Thyroid gland (tissue), 4 donors: ENCODE measurements around the gene C9orf152. TPM values are rescaled to one million over a fixed set of nuclear protein-coding genes. Genes with fewer than 3 reads are reported as not detected.
A peak's percentile ranks its signal among the peaks of the same experiment; 100 is the strongest.

Source experiments
- DNase-seq, 2 donors: peaks; one replicate each; pipeline ENCODE4 v3.0.0-alpha.2; 2019
- H3K27ac ChIP-seq, 3 donors: fragments of 200-600 bp; sonication (generic); 1 replicate in 2 of 3; 2 replicates in 1 of 3; pipeline ENCODE4 v1.5.1; 2016 to 2019; ENCODE audit warnings: mild to moderate bottlenecking in 1 of 3, moderate library complexity in 1 of 3
- H3K27me3 ChIP-seq: fragments of 200-600 bp; sonication (generic); one replicate; pipeline ENCODE4 v1.5.1; 2019
- H3K36me3 ChIP-seq, 2 donors: fragments of 200-600 bp; sonication (generic); one replicate each; pipeline ENCODE4 v1.5.1; 2016 to 2019
- H3K4me1 ChIP-seq, 2 donors: fragments of 200-600 bp; sonication (generic); one replicate each; pipeline ENCODE4 v1.5.1; 2017 to 2019
- H3K4me3 ChIP-seq, 3 donors: fragments of 200-600 bp; sonication (generic); replicated peaks in 1 of 3; 1 replicate in 2 of 3; 2 replicates in 1 of 3; pipeline ENCODE4 v1.5.1; 2016; ENCODE audit warnings: mild to moderate bottlenecking in 1 of 3
- H3K9me3 ChIP-seq: fragments of 200-600 bp; sonication (generic); one replicate; pipeline ENCODE4 v1.5.1; 2017
- POLR2A ChIP-seq, 2 donors: fragments of 450-650 bp; IDR thresholded peaks; one replicate each; pipeline ENCODE4 v1.6.1; 2017; ENCODE audit warnings: antibody characterized with exemption in 2 of 2, mild to moderate bottlenecking in 2 of 2, moderate library complexity in 1 of 2
- WGBS, 2 donors: methylation state at CpG; one replicate each; pipeline ENCODE4 v1.1.5; 2017; 5-methylcytosine and 5-hydroxymethylcytosine counted together
- intact Hi-C: fragments of 100-400 bp; cut with DNase I; formaldehyde crosslinking; loops from one replicate; pipeline ENCODE4 v1.15.1; 2023
- total RNA-seq, 4 donors: library from RNA; depleted of rRNA; stranded (reverse); fragments of >200 nt; gene quantifications; one replicate each; pipeline ENCODE4 v1.2.3, GENCODE V29; 2016
- TF ChIP-seq, protein P1 (sequence below), 6 experiments: fragments of 200-600 bp in 3 of 6; fragments of 450-650 bp in 3 of 6; sonication (generic) in 3 of 6; IDR thresholded peaks; one replicate each; pipeline ENCODE4 v1.5.1; 2016 to 2019; ENCODE audit warnings: antibody characterized with exemption in 6 of 6, mild to moderate bottlenecking in 2 of 6, inconsistent platforms in 1 of 6, moderate library complexity in 1 of 6

Gene C9orf152
- total RNA-seq, 4 donors from 2014 or later, result 0.20 to 0.33 TPM; not detected in 2

DNA sequence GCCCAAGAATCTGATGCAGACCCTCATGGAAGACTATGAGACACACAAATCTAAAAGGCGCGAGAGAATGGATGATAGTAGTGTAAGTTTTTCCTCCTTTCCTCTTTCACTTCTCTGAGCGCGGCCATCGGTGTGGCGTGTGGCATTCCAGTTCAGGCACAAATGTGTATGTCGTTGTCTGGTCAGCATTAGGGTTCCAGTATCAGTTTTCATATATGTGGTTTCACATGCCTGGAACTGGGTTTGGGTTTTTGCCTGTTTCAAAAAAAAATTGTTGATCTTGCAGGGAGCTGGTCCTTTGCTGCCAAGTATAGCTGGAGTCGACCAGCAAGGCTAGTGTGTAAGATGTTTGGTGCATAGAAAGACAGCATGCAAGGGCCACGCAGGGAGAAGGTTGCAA lies 51.5 kb downstream of the C9orf152 start:
- H3K9me3 ChIP-seq, result no peaks in the 10 kb centered on the region
- peak overlapping the region in 1 of 3 donors; percentile 54 for H3K27ac ChIP-seq
- H3K27me3 ChIP-seq, result no peaks in the 10 kb centered on the region
- no peak for TF ChIP-seq POLR2A (IDR thresholded peaks at IDR 0.05)
- TF ChIP-seq, protein P1, sequence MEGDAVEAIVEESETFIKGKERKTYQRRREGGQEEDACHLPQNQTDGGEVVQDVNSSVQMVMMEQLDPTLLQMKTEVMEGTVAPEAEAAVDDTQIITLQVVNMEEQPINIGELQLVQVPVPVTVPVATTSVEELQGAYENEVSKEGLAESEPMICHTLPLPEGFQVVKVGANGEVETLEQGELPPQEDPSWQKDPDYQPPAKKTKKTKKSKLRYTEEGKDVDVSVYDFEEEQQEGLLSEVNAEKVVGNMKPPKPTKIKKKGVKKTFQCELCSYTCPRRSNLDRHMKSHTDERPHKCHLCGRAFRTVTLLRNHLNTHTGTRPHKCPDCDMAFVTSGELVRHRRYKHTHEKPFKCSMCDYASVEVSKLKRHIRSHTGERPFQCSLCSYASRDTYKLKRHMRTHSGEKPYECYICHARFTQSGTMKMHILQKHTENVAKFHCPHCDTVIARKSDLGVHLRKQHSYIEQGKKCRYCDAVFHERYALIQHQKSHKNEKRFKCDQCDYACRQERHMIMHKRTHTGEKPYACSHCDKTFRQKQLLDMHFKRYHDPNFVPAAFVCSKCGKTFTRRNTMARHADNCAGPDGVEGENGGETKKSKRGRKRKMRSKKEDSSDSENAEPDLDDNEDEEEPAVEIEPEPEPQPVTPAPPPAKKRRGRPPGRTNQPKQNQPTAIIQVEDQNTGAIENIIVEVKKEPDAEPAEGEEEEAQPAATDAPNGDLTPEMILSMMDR (IDR thresholded peaks at IDR 0.05), result no peak
- H3K4me1 ChIP-seq, result peaks cover 20 to 40% of the 10 kb centered on the region in 2 donors
- intact Hi-C loops, result loop anchor here (2.0 kb wide), 1 partner anchor 254 kb away; no protein-coding TSS in a partner anchor
- H3K36me3 ChIP-seq, result no peaks in the 10 kb centered on the region
- 85 to 86% methylated on average over 9 of the region's 9 CpGs for WGBS, 2 donors
- no peak overlapping the region for H3K4me3 ChIP-seq
- no peak for DNase-seq

DNA sequence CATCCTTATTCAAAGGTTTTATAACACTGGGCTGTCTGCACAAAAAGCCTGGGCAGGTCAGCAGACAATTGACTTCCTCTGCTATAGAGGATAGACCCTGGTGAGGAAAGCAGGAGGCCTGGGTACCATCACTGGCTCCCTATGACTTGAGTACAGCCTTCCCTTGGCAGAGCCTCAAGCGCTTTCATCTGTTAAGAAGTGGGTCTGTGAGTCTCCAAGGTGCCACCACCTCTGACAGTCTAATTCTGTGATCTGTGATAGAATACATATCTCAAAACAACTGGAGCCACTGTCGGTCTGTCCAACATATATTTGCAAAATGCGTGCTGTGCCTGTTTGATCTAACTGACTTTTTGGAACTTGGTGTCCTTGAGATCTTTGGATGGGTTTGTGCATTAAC lies 52.2 kb downstream of the C9orf152 start:
- H3K4me3 ChIP-seq, result no peak overlapping the region
- intact Hi-C loops, result loop anchor here (2.0 kb wide), 1 partner anchor 253 kb away; no protein-coding TSS in a partner anchor
- peaks cover 23 to 45% of the 10 kb centered on the region in 2 donors for H3K4me1 ChIP-seq
- TF ChIP-seq POLR2A (IDR thresholded peaks at IDR 0.05), result no peak
- WGBS, 2 donors, result 93 to 100% methylated on average over 3 of the region's 3 CpGs
- H3K9me3 ChIP-seq, result no peaks in the 10 kb centered on the region
- DNase-seq, result no peak
- H3K27me3 ChIP-seq, result no peaks in the 10 kb centered on the region
- no peak overlapping the region for H3K27ac ChIP-seq
- H3K36me3 ChIP-seq, result no peaks in the 10 kb centered on the region

- Histone ChIP-seq H3K4me1 (peaks cover 21 to 51% of the 10 kb centered on the region in 2 donors), H3K27me3 (no peaks in the 10 kb centered on the region), H3K27ac (no peak overlapping the region), H3K36me3 (no peaks in the 10 kb centered on the region), H3K4me3 (no peak overlapping the region), H3K9me3 (no peaks in the 10 kb centered on the region)
- intact Hi-C loops, result no loop called here
- no peak for TF ChIP-seq POLR2A (IDR thresholded peaks at IDR 0.05)
- TF ChIP-seq, protein P1 (IDR thresholded peaks at IDR 0.05), result no peak
- WGBS, 2 donors, result 95 to 96% methylated on average over 2 of the region's 2 CpGs
- DNase-seq, result no peak
Observed at GRCh38 chr9:110153431-110153830, 54.5 kb downstream of the C9orf152 start.

- TF ChIP-seq, protein P1 (IDR thresholded peaks at IDR 0.05), result peak; percentile 23 to 88 (median 69)
- no peak for TF ChIP-seq POLR2A (IDR thresholded peaks at IDR 0.05)
- Histone ChIP-seq H3K27ac (peak overlapping the region; percentile 66 to 76 (median 75)), H3K9me3 (no peaks in the 10 kb centered on the region), H3K4me3 (no peak overlapping the region), H3K27me3 (no peaks in the 10 kb centered on the region), H3K36me3 (no peaks in the 10 kb centered on the region), H3K4me1 (peaks cover 20 to 48% of the 10 kb centered on the region in 2 donors)
- 60 to 64% methylated on average over 3 of the region's 3 CpGs for WGBS, 2 donors
- intact Hi-C loops, result no loop called here
- no peak for DNase-seq
Observed at GRCh38 chr9:110152704-110153374, 55.1 kb downstream of the C9orf152 start.

Other genes starting within 250 kb of the C9orf152 start
- 100 to 1,000 TPM; 148 to 252 (median 172) TPM for gene TXN, start 48.3 kb upstream of the C9orf152 start, total RNA-seq
- not detected for gene TXNDC8, start 129.7 kb upstream of the C9orf152 start, total RNA-seq